ENCODE data around the gene SLC41A1.

SLC41A1 gene

DNA sequence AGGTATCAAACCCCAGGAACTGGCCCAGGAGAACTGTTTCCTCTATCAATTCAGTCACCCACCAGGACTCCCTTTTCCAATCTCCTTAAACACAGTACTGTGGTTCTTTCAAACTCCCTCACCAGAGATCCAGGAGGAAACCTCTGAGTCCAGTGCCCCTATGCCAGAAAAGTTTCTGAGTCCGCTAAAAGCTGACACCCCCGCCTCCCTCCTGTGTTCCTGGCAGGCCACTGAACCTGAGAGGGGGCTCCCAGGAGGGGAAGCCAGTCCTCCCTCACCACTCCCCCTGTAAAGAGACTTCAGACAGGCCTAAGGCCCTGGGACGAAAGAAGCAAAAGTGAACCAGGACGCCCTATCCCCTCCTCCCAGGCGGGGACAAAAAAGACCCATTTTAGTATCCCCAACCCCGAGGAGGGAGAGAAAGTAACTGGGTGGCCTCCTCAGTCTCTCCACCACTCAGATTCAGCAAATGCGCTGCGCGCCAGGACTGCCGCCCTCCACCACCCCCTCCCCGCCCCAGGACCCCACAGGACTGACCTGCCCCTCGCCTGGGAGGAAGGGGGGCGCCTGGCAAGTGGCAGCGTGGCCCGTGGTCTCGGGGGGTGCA lies 624 bp downstream of the SLC41A1 start:
- Histone ChIP-seq H3F3A (ENCODE audit: insufficient read depth, low read length) (peaks cover 7% of the 10 kb centered on the region), H3K9ac (ENCODE audit: low read length) (peak overlapping the region; percentile 71), H3K9me3 (replicated peaks; ENCODE audit: insufficient read depth, low read length) (no peaks in the 10 kb centered on the region), H2AFZ (ENCODE audit: low read length) (peak overlapping the region; percentile 98), H3K36me3 (replicated peaks; ENCODE audit: insufficient read depth, low read length) (no peaks in the 10 kb centered on the region), H3K79me2 (ENCODE audit: low read length) (no peaks in the 10 kb centered on the region), H3K9me2 (replicated peaks; ENCODE audit: insufficient read depth, low read length) (no peaks in the 10 kb centered on the region), H3K27me3 (replicated peaks; ENCODE audit: insufficient read depth, low read length) (no peaks in the 10 kb centered on the region; the same call in 1 of the 2 replicates), H3K4me2 (ENCODE audit: low read depth, low read length) (peak overlapping the region; percentile 98), H3K4me3 (ENCODE audit: low read length) (peak overlapping the region; percentile 92), H3K27ac (ENCODE audit: low read length) (no peak overlapping the region), H3K4me1 (ENCODE audit: low read length) (peaks cover 8% of the 10 kb centered on the region; the same call in 1 of the 2 replicates), H4K20me1 (ENCODE audit: insufficient read depth, low read length) (no peaks in the 10 kb centered on the region)
- peak; percentile 13 for DNase-seq
- TF ChIP-seq, protein P1, sequence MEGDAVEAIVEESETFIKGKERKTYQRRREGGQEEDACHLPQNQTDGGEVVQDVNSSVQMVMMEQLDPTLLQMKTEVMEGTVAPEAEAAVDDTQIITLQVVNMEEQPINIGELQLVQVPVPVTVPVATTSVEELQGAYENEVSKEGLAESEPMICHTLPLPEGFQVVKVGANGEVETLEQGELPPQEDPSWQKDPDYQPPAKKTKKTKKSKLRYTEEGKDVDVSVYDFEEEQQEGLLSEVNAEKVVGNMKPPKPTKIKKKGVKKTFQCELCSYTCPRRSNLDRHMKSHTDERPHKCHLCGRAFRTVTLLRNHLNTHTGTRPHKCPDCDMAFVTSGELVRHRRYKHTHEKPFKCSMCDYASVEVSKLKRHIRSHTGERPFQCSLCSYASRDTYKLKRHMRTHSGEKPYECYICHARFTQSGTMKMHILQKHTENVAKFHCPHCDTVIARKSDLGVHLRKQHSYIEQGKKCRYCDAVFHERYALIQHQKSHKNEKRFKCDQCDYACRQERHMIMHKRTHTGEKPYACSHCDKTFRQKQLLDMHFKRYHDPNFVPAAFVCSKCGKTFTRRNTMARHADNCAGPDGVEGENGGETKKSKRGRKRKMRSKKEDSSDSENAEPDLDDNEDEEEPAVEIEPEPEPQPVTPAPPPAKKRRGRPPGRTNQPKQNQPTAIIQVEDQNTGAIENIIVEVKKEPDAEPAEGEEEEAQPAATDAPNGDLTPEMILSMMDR (IDR thresholded peaks at IDR 0.05; ENCODE audit: low read length): no peak
- TF ChIP-seq EZH2 (optimal IDR thresholded peaks at IDR 0.05; ENCODE audit: low read depth, low read length) (no peak), EZH2phosphoT487 (IDR thresholded peaks at IDR 0.05; ENCODE audit: low read length) (no peak)

DNA sequence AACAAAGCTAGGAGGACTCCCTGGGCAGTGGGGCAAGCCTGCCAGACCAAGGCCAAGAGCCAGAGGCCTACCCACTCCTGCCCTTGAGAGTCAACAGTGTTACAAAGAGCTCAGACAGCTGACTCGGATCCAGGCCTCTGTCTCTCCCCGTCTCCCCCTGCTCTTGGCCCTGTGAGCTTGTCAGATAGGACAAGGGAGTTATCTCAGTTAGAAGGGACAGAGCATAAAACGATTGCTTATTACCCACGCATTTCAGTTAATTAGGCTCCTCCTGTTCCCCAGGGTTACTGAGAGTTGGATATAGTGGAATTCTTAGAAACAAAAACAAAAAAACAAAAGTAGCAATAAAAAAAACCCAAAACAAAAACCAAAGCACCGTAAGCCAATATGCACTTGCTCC lies 1.3 kb downstream of the SLC41A1 start:
- H3K27ac ChIP-seq (ENCODE audit: low read length): no peak overlapping the region
- no peak overlapping the region for H3K4me3 ChIP-seq (ENCODE audit: low read length)
- H3K27me3 ChIP-seq (replicated peaks; ENCODE audit: insufficient read depth, low read length): no peaks in the 10 kb centered on the region; the same call in 1 of the 2 replicates
- no peaks in the 10 kb centered on the region for H3K9me3 ChIP-seq (replicated peaks; ENCODE audit: insufficient read depth, low read length)
- H2AFZ ChIP-seq (ENCODE audit: low read length): no peak overlapping the region
- H3K36me3 ChIP-seq (replicated peaks; ENCODE audit: insufficient read depth, low read length): no peaks in the 10 kb centered on the region
- DNase-seq: no peak
- H3K79me2 ChIP-seq (ENCODE audit: low read length): no peaks in the 10 kb centered on the region
- H3K9me2 ChIP-seq (replicated peaks; ENCODE audit: insufficient read depth, low read length): no peaks in the 10 kb centered on the region
- peak overlapping the region; percentile 98 for H3K4me2 ChIP-seq (ENCODE audit: low read depth, low read length)
- peaks cover 8% of the 10 kb centered on the region; the same call in 1 of the 2 replicates for H3K4me1 ChIP-seq (ENCODE audit: low read length)
- H3F3A ChIP-seq (ENCODE audit: insufficient read depth, low read length): peaks cover 7% of the 10 kb centered on the region
- H4K20me1 ChIP-seq (ENCODE audit: insufficient read depth, low read length): no peaks in the 10 kb centered on the region
- no peak overlapping the region for H3K9ac ChIP-seq (ENCODE audit: low read length)
- TF ChIP-seq, protein P1 (IDR thresholded peaks at IDR 0.05; ENCODE audit: low read length): no peak

DNA sequence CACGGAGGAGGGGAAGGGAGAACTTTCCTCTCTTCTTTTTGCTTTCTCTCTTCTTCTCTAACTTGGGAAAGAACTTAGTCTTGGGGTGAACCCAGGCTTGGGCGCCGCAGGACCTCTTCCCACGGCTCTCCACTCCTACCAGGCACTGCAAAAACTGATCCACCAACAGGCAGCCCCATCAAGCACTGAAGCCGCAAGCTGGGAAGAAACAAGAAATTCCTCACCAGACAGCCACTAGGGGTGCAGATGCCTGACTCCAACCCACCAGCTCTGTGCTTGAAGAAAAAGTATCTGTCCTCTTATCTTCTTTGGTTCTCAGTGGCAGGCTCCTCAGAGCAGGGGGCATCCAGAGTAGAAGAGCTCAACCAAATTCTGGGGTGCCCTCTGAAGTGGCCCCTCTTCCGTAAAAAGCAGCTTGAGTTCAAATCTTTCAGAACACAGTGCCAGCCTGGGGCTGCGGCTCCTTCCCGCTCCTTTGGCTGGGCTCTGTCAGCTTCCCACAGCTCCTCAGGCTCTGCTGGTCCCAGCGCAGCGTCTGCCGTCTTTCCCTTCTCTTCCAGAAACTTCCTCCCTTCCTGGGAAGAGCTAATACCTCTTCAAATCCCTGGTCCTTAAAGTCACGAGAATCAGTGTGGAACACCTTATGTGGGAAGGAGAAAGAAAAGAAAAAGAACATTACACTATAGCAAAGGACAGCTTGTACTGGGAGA lies 2.4 kb downstream of the SLC41A1 start:
- H4K20me1 ChIP-seq (ENCODE audit: insufficient read depth, low read length): no peaks in the 10 kb centered on the region
- H3F3A ChIP-seq (ENCODE audit: insufficient read depth, low read length): peaks cover 7% of the 10 kb centered on the region
- peaks cover 8% of the 10 kb centered on the region; the same call in 1 of the 2 replicates for H3K4me1 ChIP-seq (ENCODE audit: low read length)
- H3K36me3 ChIP-seq (replicated peaks; ENCODE audit: insufficient read depth, low read length): no peaks in the 10 kb centered on the region
- H3K27ac ChIP-seq (ENCODE audit: low read length): no peak overlapping the region
- H3K9me3 ChIP-seq (replicated peaks; ENCODE audit: insufficient read depth, low read length): no peaks in the 10 kb centered on the region
- no peak overlapping the region for H3K4me3 ChIP-seq (ENCODE audit: low read length)
- H3K27me3 ChIP-seq (replicated peaks; ENCODE audit: insufficient read depth, low read length): no peaks in the 10 kb centered on the region; the same call in 1 of the 2 replicates
- no peak overlapping the region for H2AFZ ChIP-seq (ENCODE audit: low read length)
- TF ChIP-seq, protein P1 (IDR thresholded peaks at IDR 0.05; ENCODE audit: low read length): peak; percentile 30
- no peak for TF ChIP-seq EZH2 (optimal IDR thresholded peaks at IDR 0.05; ENCODE audit: low read depth, low read length)
- no peaks in the 10 kb centered on the region for H3K9me2 ChIP-seq (replicated peaks; ENCODE audit: insufficient read depth, low read length)
- no peaks in the 10 kb centered on the region for H3K79me2 ChIP-seq (ENCODE audit: low read length)
- no peak overlapping the region for H3K9ac ChIP-seq (ENCODE audit: low read length)
- no peak overlapping the region for H3K4me2 ChIP-seq (ENCODE audit: low read depth, low read length)
- DNase-seq: no peak
